GM12892 (cell line): Measurements from ENCODE around the gene CLDN9.

Experiments used
- POLR2A ChIP-seq: IDR thresholded peaks from 2 replicates; pipeline ENCODE4 v1.6.1; 2011; ENCODE audit warnings: low read depth, low read length, control low read depth
- POLR2AphosphoS5 ChIP-seq: IDR thresholded peaks from 2 replicates; pipeline ENCODE4 v1.6.1; 2011; ENCODE audit warnings: low read depth, low read length, control low read depth
- TAF1 ChIP-seq: IDR thresholded peaks from 2 replicates; pipeline ENCODE4 v1.6.1; 2011; ENCODE audit warnings: low read depth, mild to moderate bottlenecking, control low read depth, low read length, borderline replicate concordance

GRCh38 chr16:2982402-2982801 lies 30.3 kb upstream of the CLDN9 start:
- TF ChIP-seq POLR2A (no peak), TAF1 (no peak), POLR2AphosphoS5 (no peak)
